NCI-H2227 treated with DMSO at 0.1 percent for 48 hours (cell line): Measurements from ENCODE around the gene SCAMP2.
"Not testable (repeated sequence)": the region's sequence is repeated elsewhere in the genome, so short reads cannot be mapped to it uniquely, and the experiment has no call there.

Experiments used
- DNase-seq: peaks from one replicate; lab custom pipeline; 2025; lab: John Stamatoyannopoulos, UW

SCAMP2 gene

GRCh38 chr15:74873036-74873755 is at the start of gene SCAMP2:
Gene SCAMP2, minus strand, starts transcription at chr15:74873365. Its CDS starts 110 bp downstream, at chr15:74873255.
- peak; percentile 86 for DNase-seq

GRCh38 chr15:74920456-74920855 is 47.3 kb upstream of the SCAMP2 start:
- no peak for DNase-seq

GRCh38 chr15:74917676-74918075 is 44.5 kb upstream of the SCAMP2 start:
- DNase-seq = no peak

GRCh38 chr15:74913799-74914198 is 40.6 kb upstream of the SCAMP2 start:
- not testable (repeated sequence) for DNase-seq

- no peak for DNase-seq
These were observed 39.9 kb upstream of the SCAMP2 start for GRCh38 chr15:74913041-74913440.

GRCh38 chr15:74908635-74909034 is 35.5 kb upstream of the SCAMP2 start:
- DNase-seq = no peak

GRCh38 chr15:74907163-74907870 is 34.2 kb upstream of the SCAMP2 start:
- DNase-seq = no peak

GRCh38 chr15:74906450-74907162 is 33.4 kb upstream of the SCAMP2 start, which contains the start of gene FAM219B:
Gene FAM219B, minus strand, starts transcription at chr15:74906851. Its CDS starts 51 bp downstream, at chr15:74906800.
- peak; percentile 72 for DNase-seq

GRCh38 chr15:74906067-74906449 is 32.9 kb upstream of the SCAMP2 start:
- DNase-seq = peak; percentile 14

- no peak for DNase-seq
These were observed 31.1 kb upstream of the SCAMP2 start for GRCh38 chr15:74904190-74904805.

GRCh38 chr15:74903676-74904075 is 30.5 kb upstream of the SCAMP2 start:
- no peak for DNase-seq

GRCh38 chr15:74902295-74903075 is 29.3 kb upstream of the SCAMP2 start:
- no peak for DNase-seq

- DNase-seq = no peak
These were observed 28.5 kb upstream of the SCAMP2 start for GRCh38 chr15:74901612-74902063.

GRCh38 chr15:74897300-74897701 is 24.1 kb upstream of the SCAMP2 start:
- DNase-seq = no peak

- DNase-seq = no peak
These were observed 23.2 kb upstream of the SCAMP2 start for GRCh38 chr15:74896316-74896715.

- DNase-seq = no peak
These were observed 22.7 kb upstream of the SCAMP2 start for GRCh38 chr15:74895830-74896229.

GRCh38 chr15:74894383-74894782 is 21.2 kb upstream of the SCAMP2 start:
- not testable (repeated sequence) for DNase-seq

- no peak for DNase-seq
These were observed 20.5 kb upstream of the SCAMP2 start for GRCh38 chr15:74893627-74894026.

- no peak for DNase-seq
These were observed 19.8 kb upstream of the SCAMP2 start for GRCh38 chr15:74892931-74893330.

GRCh38 chr15:74892313-74892712 is 19.1 kb upstream of the SCAMP2 start:
- DNase-seq = no peak

- no peak for DNase-seq
These were observed 18.3 kb upstream of the SCAMP2 start for GRCh38 chr15:74891469-74891868.

GRCh38 chr15:74890665-74890960 is 17.4 kb upstream of the SCAMP2 start:
- no peak for DNase-seq
